IMR-90 (cell line): ENCODE data around the gene SMAD7.

Experiments used
- BHLHE40 ChIP-seq: fragments of 150-350 bp; IDR thresholded peaks from 2 replicates; pipeline ENCODE4 v1.6.1; 2016; ENCODE audit warnings: mild to moderate bottlenecking, low read depth, low read length
- CHD1 ChIP-seq: IDR thresholded peaks from 2 replicates; pipeline ENCODE4 v1.6.1; 2012; ENCODE audit warnings: low read depth, low read length, improper control_type of control experiment
- FOS ChIP-seq: fragments of 150-350 bp; IDR thresholded peaks from 2 replicates; pipeline ENCODE4 v1.6.1; 2016; ENCODE audit warnings: low read depth, low read length
- MAFK ChIP-seq: IDR thresholded peaks from 2 replicates; pipeline ENCODE4 v1.6.1; 2012; ENCODE audit warnings: low read depth, low read length, improper control_type of control experiment
- MAZ ChIP-seq: IDR thresholded peaks from 2 replicates; pipeline ENCODE4 v1.6.1; 2012; ENCODE audit warnings: low read depth, mild to moderate bottlenecking, low read length, improper control_type of control experiment, moderate library complexity, borderline replicate concordance
- NFE2L2 ChIP-seq: fragments of 150-350 bp; IDR thresholded peaks from 2 replicates; pipeline ENCODE4 v1.6.1; 2016; ENCODE audit warnings: low read depth, mild to moderate bottlenecking, low read length
- POLR2A ChIP-seq: IDR thresholded peaks from 2 replicates; pipeline ENCODE4 v1.6.1; 2012; ENCODE audit warnings: mild to moderate bottlenecking, low read depth, low read length
- RAD21 ChIP-seq: IDR thresholded peaks from 2 replicates; pipeline ENCODE4 v1.6.1; 2012; ENCODE audit warnings: low read length, improper control_type of control experiment
- RCOR1 ChIP-seq: IDR thresholded peaks from 2 replicates; pipeline ENCODE4 v1.6.1; 2012; ENCODE audit warnings: mild to moderate bottlenecking, low read length, improper control_type of control experiment; ENCODE audit not compliant: insufficient replicate concordance
- RFX5 ChIP-seq: IDR thresholded peaks from 2 replicates; pipeline ENCODE4 v1.8.0; 2012; ENCODE audit warnings: low read depth, mild to moderate bottlenecking, low read length, moderate library complexity
- SMC3 ChIP-seq: fragments of 150-350 bp; IDR thresholded peaks from 2 replicates; pipeline ENCODE4 v1.6.1; 2016; ENCODE audit warnings: low read depth, mild to moderate bottlenecking, antibody characterized with exemption, low read length, moderate library complexity
- TF ChIP-seq, protein P1 (sequence below): fragments of 150-350 bp; IDR thresholded peaks from 2 replicates; pipeline ENCODE4 v1.6.1; 2017; ENCODE audit warnings: mild to moderate bottlenecking, antibody characterized with exemption, low read length, low read depth
- TF ChIP-seq, protein P2 (sequence below): conservative IDR thresholded peaks from 2 replicates; pipeline ENCODE4 v1.5.1; 2012; ENCODE audit warnings: mild to moderate bottlenecking, low read depth, low read length, improper control_type of control experiment

DNA sequence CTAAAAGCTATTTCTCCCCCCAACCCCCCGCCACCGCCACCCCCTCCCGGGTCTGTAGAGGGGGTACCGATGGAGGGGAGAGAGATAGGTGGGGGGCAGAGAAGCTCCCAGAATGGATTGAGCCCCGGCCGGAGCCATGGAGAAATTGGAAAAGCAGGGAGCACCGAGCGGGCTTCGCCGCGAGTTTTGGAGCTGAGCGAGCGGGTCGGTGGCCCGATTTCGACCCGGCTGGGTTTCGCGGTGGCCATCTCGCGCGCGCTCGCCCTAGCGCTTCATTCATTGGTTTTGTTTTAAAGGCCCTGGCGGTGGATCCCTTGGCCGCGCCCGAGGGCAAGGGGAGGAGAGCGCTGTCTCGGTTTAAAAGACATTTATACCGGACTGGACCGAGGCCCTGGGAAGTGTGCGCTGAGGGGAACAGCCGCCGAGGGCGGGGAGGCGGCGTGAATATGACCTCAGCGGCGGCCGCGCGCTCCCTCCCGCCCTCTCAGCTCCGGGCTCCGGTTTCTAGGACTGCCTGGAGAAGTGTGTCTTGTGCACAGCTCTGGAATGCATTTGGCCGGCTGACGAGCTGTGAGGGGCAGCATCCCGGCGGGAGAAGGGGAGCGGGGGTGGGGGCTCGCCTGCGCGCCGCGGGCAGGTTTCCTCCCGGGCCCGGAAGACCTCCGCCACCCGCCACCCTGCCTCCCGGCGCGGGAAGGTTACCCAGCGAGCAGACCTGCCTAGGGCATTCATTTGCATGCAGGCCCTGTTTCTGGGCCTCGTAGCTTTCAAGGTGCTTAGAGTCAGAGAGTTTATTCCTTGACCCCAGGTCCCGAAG, 1.7 kb upstream of the SMAD7 start:
- TF ChIP-seq, protein P1, sequence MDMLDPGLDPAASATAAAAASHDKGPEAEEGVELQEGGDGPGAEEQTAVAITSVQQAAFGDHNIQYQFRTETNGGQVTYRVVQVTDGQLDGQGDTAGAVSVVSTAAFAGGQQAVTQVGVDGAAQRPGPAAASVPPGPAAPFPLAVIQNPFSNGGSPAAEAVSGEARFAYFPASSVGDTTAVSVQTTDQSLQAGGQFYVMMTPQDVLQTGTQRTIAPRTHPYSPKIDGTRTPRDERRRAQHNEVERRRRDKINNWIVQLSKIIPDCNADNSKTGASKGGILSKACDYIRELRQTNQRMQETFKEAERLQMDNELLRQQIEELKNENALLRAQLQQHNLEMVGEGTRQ: no peak
- no peak for TF ChIP-seq MAFK
- TF ChIP-seq, protein P2, sequence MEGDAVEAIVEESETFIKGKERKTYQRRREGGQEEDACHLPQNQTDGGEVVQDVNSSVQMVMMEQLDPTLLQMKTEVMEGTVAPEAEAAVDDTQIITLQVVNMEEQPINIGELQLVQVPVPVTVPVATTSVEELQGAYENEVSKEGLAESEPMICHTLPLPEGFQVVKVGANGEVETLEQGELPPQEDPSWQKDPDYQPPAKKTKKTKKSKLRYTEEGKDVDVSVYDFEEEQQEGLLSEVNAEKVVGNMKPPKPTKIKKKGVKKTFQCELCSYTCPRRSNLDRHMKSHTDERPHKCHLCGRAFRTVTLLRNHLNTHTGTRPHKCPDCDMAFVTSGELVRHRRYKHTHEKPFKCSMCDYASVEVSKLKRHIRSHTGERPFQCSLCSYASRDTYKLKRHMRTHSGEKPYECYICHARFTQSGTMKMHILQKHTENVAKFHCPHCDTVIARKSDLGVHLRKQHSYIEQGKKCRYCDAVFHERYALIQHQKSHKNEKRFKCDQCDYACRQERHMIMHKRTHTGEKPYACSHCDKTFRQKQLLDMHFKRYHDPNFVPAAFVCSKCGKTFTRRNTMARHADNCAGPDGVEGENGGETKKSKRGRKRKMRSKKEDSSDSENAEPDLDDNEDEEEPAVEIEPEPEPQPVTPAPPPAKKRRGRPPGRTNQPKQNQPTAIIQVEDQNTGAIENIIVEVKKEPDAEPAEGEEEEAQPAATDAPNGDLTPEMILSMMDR: no peak
- peak; percentile 42; the same call in 1 of the 2 replicates for TF ChIP-seq RFX5
- TF ChIP-seq POLR2A: peak; percentile 85
- no peak for TF ChIP-seq RCOR1
- 0 out of 2 replicates have a peak, but pooled peaks have one; percentile 3 for TF ChIP-seq FOS
- TF ChIP-seq MAZ: peak; percentile 93
- TF ChIP-seq NFE2L2: no peak
- peak; percentile 71 for TF ChIP-seq BHLHE40
- peak; percentile 16; the same call in 1 of the 2 replicates for TF ChIP-seq RAD21
- no peak; the same call in 1 of the 2 replicates for TF ChIP-seq CHD1
- TF ChIP-seq SMC3: no peak
